Adrenal gland (tissue), 5 donors: ENCODE measurements around the gene RASSF5.

ENCODE experiments used
- CTCF ChIP-seq, 6 experiments: fragments of 450-650 bp in 4 of 6; fragments of 200-600 bp in 2 of 6; sonication (generic) in 1 of 6; IDR thresholded peaks; 1 replicate in 5 of 6; 2 replicates in 1 of 6; pipeline versions ENCODE4 v1.5.1 to v1.8.0; 2016 to 2021; ENCODE audit warnings: antibody characterized with exemption in 6 of 6, mild to moderate bottlenecking in 2 of 6, moderate library complexity in 1 of 6
- POLR2A ChIP-seq, 2 donors: fragments of 450-650 bp; IDR thresholded peaks; one replicate each; pipeline ENCODE4 v1.6.1; 2017; ENCODE audit warnings: antibody characterized with exemption in 2 of 2, mild to moderate bottlenecking in 2 of 2, moderate library complexity in 1 of 2
- donor health status: DM: no; HTN: no; CAD: no.

GRCh38 chr1:206600527-206600926 is 93.2 kb downstream of the RASSF5 start:
- TF ChIP-seq CTCF (IDR thresholded peaks at IDR 0.05), result no peak
- no peak for TF ChIP-seq POLR2A (IDR thresholded peaks at IDR 0.05)
